SK-N-SH (cell line): Measurements from ENCODE around the gene MRGPRD. TPM values are rescaled to one million over a fixed set of nuclear protein-coding genes. Genes with fewer than 3 reads are reported as not detected.

Experiments used
- CTCF ChIA-PET: fragments of 300-600, 350-600 bp; formaldehyde crosslinking; extraction: SDS; loops from one replicate; lab custom pipeline; 2021; lab: Yijun Ruan, JAX
- POLR2A ChIA-PET: fragments of 350-600 bp; sonication (Branson Sonifier 250); formaldehyde crosslinking; extraction: SDS; loops from one replicate; lab custom pipeline; 2020; ENCODE audit warnings: antibody characterized with exemption, inconsistent platforms; lab: Yijun Ruan, JAX
- DNase-seq: peaks from one replicate; pipeline ENCODE4 v3.0.0; 2012
- H2AFZ ChIP-seq: fragments of 200-600 bp; sonication (generic); 2 replicates; pipeline ENCODE4 v1.8.1; 2016; ENCODE audit warnings: antibody characterized with exemption, mild to moderate bottlenecking, low read depth
- H3F3A ChIP-seq: fragments of 200-600 bp; sonication (generic); replicated peaks from 2 replicates; pipeline ENCODE3; 2016; ENCODE audit warnings: antibody characterized with exemption, mild to moderate bottlenecking; ENCODE audit not compliant: insufficient read depth
- H3K27ac ChIP-seq, 2 experiments: fragments of 200-500 bp in 1 of 2; fragments of 200-600 bp in 1 of 2; sonication (Bioruptor generic) in 1 of 2; sonication (generic), shearing (Covaris generic) in 1 of 2; 2 replicates each; pipeline versions ENCODE4 v1.5.1 to v1.6.1; 2014 to 2016; ENCODE audit warnings: low read depth in 2 of 2, inconsistent platforms in 1 of 2, low read length in 1 of 2, mild to moderate bottlenecking in 1 of 2, mixed read lengths in 1 of 2
- H3K27me3 ChIP-seq: fragments of 200-600 bp; sonication (generic), shearing (Covaris generic); 2 replicates; pipeline ENCODE4 v1.6.1; 2016; ENCODE audit warnings: mixed run types; ENCODE audit not compliant: insufficient read depth
- H3K36me3 ChIP-seq, 2 experiments: fragments of 200-500 bp in 1 of 2; fragments of 200-600 bp in 1 of 2; sonication (Bioruptor generic) in 1 of 2; sonication (generic) in 1 of 2; replicated peaks in 1 of 2; 2 replicates each; pipeline versions ENCODE3 to v1.5.1; 2014 to 2016; ENCODE audit warnings: low read length in 1 of 2, mild to moderate bottlenecking in 1 of 2; ENCODE audit not compliant: insufficient read depth in 2 of 2, control insufficient read depth in 1 of 2
- H3K4me1 ChIP-seq, 2 experiments: fragments of 200-500 bp in 1 of 2; fragments of 200-600 bp in 1 of 2; sonication (Bioruptor generic) in 1 of 2; sonication (generic), shearing (Covaris generic) in 1 of 2; 2 replicates each; pipeline versions ENCODE4 v1.5.1 to v1.6.1; 2014 to 2016; ENCODE audit warnings: low read depth in 1 of 2, low read length in 1 of 2, mixed run types in 1 of 2; ENCODE audit not compliant: insufficient read depth in 2 of 2, control insufficient read depth in 1 of 2
- H3K4me2 ChIP-seq: fragments of 200-600 bp; sonication (generic), shearing (Covaris generic); 2 replicates; pipeline ENCODE4 v1.6.1; 2017; ENCODE audit warnings: mixed run types
- H3K4me3 ChIP-seq, 2 experiments: fragments of 200-500 bp in 1 of 2; fragments of 200-600 bp in 1 of 2; sonication (Bioruptor generic) in 1 of 2; sonication (generic), shearing (Covaris generic) in 1 of 2; 2 replicates each; pipeline versions ENCODE4 v1.5.1 to v1.8.1; 2014 to 2016; ENCODE audit warnings: low read depth in 2 of 2, inconsistent platforms in 1 of 2, low read length in 1 of 2, mild to moderate bottlenecking in 1 of 2, mixed read lengths in 1 of 2, moderate library complexity in 1 of 2
- H3K79me2 ChIP-seq: fragments of 200-600 bp; sonication (generic); 2 replicates; pipeline ENCODE4 v1.8.1; 2017; ENCODE audit warnings: mild to moderate bottlenecking; ENCODE audit not compliant: insufficient read depth
- H3K9ac ChIP-seq: fragments of 200-600 bp; sonication (generic); 2 replicates; pipeline ENCODE4 v1.6.1; 2017; ENCODE audit warnings: mixed run types
- H3K9me2 ChIP-seq: fragments of 200-600 bp; sonication (generic); 2 replicates; pipeline ENCODE4 v1.6.1; 2017; ENCODE audit warnings: mixed run types
- H3K9me3 ChIP-seq: fragments of 200-600 bp; sonication (generic); 2 replicates; pipeline ENCODE4 v1.6.1; 2017; ENCODE audit warnings: mixed run types, mild to moderate bottlenecking, moderate library complexity
- H4K20me1 ChIP-seq: fragments of 200-600 bp; sonication (generic); 2 replicates; pipeline ENCODE4 v1.6.1; 2017; ENCODE audit warnings: mild to moderate bottlenecking, mixed run types; ENCODE audit not compliant: insufficient read depth
- CHD2 ChIP-seq: fragments of 150-350 bp; IDR thresholded peaks from 2 replicates; pipeline ENCODE4 v1.6.1; 2018; ENCODE audit warnings: low read length; ENCODE audit not compliant: partially characterized antibody
- ELF1 ChIP-seq: IDR thresholded peaks from 2 replicates; pipeline ENCODE4 v1.4.0; 2012
- EZH2phosphoT487 ChIP-seq: fragments of 200-600 bp; sonication (generic); IDR thresholded peaks from 2 replicates; pipeline ENCODE4 v1.6.1; 2017; ENCODE audit warnings: low read depth, mixed run types, mild to moderate bottlenecking, antibody characterized with exemption, moderate library complexity, borderline replicate concordance
- FOXJ3 ChIP-seq: sonication (generic); formaldehyde crosslinking; IDR thresholded peaks from 2 replicates; pipeline ENCODE4 v1.5.1; 2020; ENCODE audit warnings: mild to moderate bottlenecking, missing genetic modification reagents
- GATA2 ChIP-seq: sonication (generic); formaldehyde crosslinking; IDR thresholded peaks from 2 replicates; pipeline ENCODE4 v1.5.0; 2020; ENCODE audit warnings: mild to moderate bottlenecking, missing genetic modification reagents
- JUND ChIP-seq: IDR thresholded peaks from 2 replicates; pipeline ENCODE4 v1.4.0; 2012
- MEF2A ChIP-seq: IDR thresholded peaks from 2 replicates; pipeline ENCODE4 v1.4.0; 2012; ENCODE audit warnings: low read depth, borderline replicate concordance
- NRF1 ChIP-seq: IDR thresholded peaks from 2 replicates; pipeline ENCODE4 v1.6.1; 2012; ENCODE audit warnings: low read depth, mild to moderate bottlenecking, low read length
- POLR2AphosphoS5 ChIP-seq: IDR thresholded peaks from 2 replicates; pipeline ENCODE4 v1.6.1; 2012; ENCODE audit warnings: low read depth, low read length
- RCOR1 ChIP-seq: fragments of 150-350 bp; IDR thresholded peaks from 2 replicates; pipeline ENCODE4 v1.6.1; 2017; ENCODE audit warnings: antibody characterized with exemption, low read length
- SIN3A ChIP-seq: IDR thresholded peaks from 2 replicates; pipeline ENCODE4 v1.6.1; 2012; ENCODE audit warnings: low read depth, mild to moderate bottlenecking, low read length, moderate library complexity, borderline replicate concordance
- SMC3 ChIP-seq: IDR thresholded peaks from 2 replicates; pipeline ENCODE4 v1.6.1; 2012; ENCODE audit warnings: low read depth, low read length, improper control_type of control experiment
- TAF1 ChIP-seq: IDR thresholded peaks from 2 replicates; pipeline ENCODE4 v1.6.1; 2012; ENCODE audit warnings: low read depth, mild to moderate bottlenecking, low read length, moderate library complexity, borderline replicate concordance
- TEAD4 ChIP-seq: IDR thresholded peaks from 2 replicates; pipeline ENCODE4 v1.4.0; 2012; ENCODE audit warnings: mild to moderate bottlenecking, borderline replicate concordance; ENCODE audit not compliant: insufficient read depth
- YY1 ChIP-seq: IDR thresholded peaks from 2 replicates; pipeline ENCODE4 v1.4.0; 2012; ENCODE audit warnings: low read depth, mild to moderate bottlenecking
- WGBS: methylation state at CpG from one replicate; pipeline ENCODE4 v1.1.6; 2017; ENCODE audit warnings: low lambda C conversion rate; 5-methylcytosine and 5-hydroxymethylcytosine counted together
- polyA plus RNA-seq, 3 experiments: library from polyadenylated mRNA; depleted of rRNA; stranded (reverse); fragments of >200 nt; gene quantifications; 2 replicates each; pipeline ENCODE4 v1.2.3, GENCODE V29; 2012
- TF ChIP-seq, protein P1 (sequence below): IDR thresholded peaks from 2 replicates; pipeline ENCODE4; 2012
- TF ChIP-seq, protein P2 (sequence below): fragments of 200-600 bp; sonication (generic); IDR thresholded peaks from 2 replicates; pipeline ENCODE4 v1.6.1; 2017; ENCODE audit warnings: antibody characterized with exemption, mild to moderate bottlenecking, moderate library complexity
- TF ChIP-seq, protein P3 (sequence below): fragments of 150-350 bp; IDR thresholded peaks from 2 replicates; pipeline ENCODE4 v1.6.1; 2016; ENCODE audit warnings: mild to moderate bottlenecking, low read depth, low read length
- TF ChIP-seq, protein P4 (sequence below): IDR thresholded peaks from 2 replicates; pipeline ENCODE4 v1.4.0; 2012; ENCODE audit warnings: low read depth, borderline replicate concordance

The MRGPRD gene
- polyA plus RNA-seq, 1 of the 3 experiments (the other 2 are of a cell fraction), result not detected

DNA sequence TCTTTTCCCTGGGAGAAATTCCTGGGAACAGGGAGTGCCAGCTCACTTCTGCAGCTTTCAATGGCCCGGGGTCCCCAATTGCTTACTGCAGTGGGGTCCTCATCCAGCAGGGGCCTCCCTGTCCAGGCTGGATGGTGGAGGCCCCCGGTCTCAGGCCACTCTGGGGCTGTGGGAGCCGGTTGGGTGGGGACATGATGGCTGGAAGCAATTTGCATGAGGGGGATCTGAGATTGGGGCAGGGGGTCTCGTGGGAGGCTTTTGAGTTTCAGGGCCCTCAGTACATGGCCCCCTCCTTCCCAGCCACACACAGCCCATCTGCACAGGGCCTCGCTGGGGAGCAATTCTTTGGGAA is 25.2 kb downstream of the MRGPRD start:
- Histone ChIP-seq H2AFZ (no peak overlapping the region), H3K4me3 (no peak overlapping the region), H3K9me2 (no peaks in the 10 kb centered on the region), H3K27ac (no peak overlapping the region), H4K20me1 (no peaks in the 10 kb centered on the region), H3K9ac (no peak overlapping the region), H3K4me2 (no peak overlapping the region), H3K9me3 (no peaks in the 10 kb centered on the region), H3F3A (no peaks in the 10 kb centered on the region), H3K27me3 (no peaks in the 10 kb centered on the region), H3K36me3 (no peaks in the 10 kb centered on the region), H3K79me2 (no peaks in the 10 kb centered on the region), H3K4me1 (peaks cover 0 to 6% of the 10 kb centered on the region in 2 experiments; a peak in 1 of 4 replicates)
- POLR2A ChIA-PET, result no interaction called here
- TF ChIP-seq POLR2AphosphoS5 (no peak), CHD2 (no peak), RCOR1 (no peak), SIN3A (no peak), ELF1 (no peak), TEAD4 (no peak), EZH2phosphoT487 (no peak), YY1 (no peak), MEF2A (no peak), SMC3 (no peak), NRF1 (no peak), TAF1 (no peak), FOXJ3 (CRISPR knock-in tag) (no peak), JUND (no peak), GATA2 (CRISPR knock-in tag) (no peak)
- TF ChIP-seq, protein P1, sequence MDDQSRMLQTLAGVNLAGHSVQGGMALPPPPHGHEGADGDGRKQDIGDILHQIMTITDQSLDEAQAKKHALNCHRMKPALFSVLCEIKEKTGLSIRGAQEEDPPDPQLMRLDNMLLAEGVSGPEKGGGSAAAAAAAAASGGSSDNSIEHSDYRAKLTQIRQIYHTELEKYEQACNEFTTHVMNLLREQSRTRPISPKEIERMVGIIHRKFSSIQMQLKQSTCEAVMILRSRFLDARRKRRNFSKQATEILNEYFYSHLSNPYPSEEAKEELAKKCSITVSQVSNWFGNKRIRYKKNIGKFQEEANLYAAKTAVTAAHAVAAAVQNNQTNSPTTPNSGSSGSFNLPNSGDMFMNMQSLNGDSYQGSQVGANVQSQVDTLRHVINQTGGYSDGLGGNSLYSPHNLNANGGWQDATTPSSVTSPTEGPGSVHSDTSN, result no peak
- TF ChIP-seq, protein P2, sequence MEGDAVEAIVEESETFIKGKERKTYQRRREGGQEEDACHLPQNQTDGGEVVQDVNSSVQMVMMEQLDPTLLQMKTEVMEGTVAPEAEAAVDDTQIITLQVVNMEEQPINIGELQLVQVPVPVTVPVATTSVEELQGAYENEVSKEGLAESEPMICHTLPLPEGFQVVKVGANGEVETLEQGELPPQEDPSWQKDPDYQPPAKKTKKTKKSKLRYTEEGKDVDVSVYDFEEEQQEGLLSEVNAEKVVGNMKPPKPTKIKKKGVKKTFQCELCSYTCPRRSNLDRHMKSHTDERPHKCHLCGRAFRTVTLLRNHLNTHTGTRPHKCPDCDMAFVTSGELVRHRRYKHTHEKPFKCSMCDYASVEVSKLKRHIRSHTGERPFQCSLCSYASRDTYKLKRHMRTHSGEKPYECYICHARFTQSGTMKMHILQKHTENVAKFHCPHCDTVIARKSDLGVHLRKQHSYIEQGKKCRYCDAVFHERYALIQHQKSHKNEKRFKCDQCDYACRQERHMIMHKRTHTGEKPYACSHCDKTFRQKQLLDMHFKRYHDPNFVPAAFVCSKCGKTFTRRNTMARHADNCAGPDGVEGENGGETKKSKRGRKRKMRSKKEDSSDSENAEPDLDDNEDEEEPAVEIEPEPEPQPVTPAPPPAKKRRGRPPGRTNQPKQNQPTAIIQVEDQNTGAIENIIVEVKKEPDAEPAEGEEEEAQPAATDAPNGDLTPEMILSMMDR, result no peak
- TF ChIP-seq, protein P3, sequence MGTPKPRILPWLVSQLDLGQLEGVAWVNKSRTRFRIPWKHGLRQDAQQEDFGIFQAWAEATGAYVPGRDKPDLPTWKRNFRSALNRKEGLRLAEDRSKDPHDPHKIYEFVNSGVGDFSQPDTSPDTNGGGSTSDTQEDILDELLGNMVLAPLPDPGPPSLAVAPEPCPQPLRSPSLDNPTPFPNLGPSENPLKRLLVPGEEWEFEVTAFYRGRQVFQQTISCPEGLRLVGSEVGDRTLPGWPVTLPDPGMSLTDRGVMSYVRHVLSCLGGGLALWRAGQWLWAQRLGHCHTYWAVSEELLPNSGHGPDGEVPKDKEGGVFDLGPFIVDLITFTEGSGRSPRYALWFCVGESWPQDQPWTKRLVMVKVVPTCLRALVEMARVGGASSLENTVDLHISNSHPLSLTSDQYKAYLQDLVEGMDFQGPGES, result no peak
- TF ChIP-seq, protein P4, sequence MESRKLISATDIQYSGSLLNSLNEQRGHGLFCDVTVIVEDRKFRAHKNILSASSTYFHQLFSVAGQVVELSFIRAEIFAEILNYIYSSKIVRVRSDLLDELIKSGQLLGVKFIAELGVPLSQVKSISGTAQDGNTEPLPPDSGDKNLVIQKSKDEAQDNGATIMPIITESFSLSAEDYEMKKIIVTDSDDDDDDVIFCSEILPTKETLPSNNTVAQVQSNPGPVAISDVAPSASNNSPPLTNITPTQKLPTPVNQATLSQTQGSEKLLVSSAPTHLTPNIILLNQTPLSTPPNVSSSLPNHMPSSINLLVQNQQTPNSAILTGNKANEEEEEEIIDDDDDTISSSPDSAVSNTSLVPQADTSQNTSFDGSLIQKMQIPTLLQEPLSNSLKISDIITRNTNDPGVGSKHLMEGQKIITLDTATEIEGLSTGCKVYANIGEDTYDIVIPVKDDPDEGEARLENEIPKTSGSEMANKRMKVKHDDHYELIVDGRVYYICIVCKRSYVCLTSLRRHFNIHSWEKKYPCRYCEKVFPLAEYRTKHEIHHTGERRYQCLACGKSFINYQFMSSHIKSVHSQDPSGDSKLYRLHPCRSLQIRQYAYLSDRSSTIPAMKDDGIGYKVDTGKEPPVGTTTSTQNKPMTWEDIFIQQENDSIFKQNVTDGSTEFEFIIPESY, result no peak
- WGBS, result 76% methylated on average over 4 of the region's 5 CpGs
- CTCF ChIA-PET, result interaction anchor here (0.6 kb wide), 1 partner anchor 13 kb away, joined by 3 read pairs; no protein-coding TSS in a partner anchor
- DNase-seq, result no peak
